NCI-H748 treated with DMSO at 0.1 percent for 48 hours (cell line): ENCODE data around the gene CPA4.
A peak's percentile ranks its signal among the peaks of the same experiment; 100 is the strongest.

Experiments used
- DNase-seq: peaks from one replicate; lab custom pipeline; 2025; lab: John Stamatoyannopoulos, UW

The CPA4 gene

DNA sequence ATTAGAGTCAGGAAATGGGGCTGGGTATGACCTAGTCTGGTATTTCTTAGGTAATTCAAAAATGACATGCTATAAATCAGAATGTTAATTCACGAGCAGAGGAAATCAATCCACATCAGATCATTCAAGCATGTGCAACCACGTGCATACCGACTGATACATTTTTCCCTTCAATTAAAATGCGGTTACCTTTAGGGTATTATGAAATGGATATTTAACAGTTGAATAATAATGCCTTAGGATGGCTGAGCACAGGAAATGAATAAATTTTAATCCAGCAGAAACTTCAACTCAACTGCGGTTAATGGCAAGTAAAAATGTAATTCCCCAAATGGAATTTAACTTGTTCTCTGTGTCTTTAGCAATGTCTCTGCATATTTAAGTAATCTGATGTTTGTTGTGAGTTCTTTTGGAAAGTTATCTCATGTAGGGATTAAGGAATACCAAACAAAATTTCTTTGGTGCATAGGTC, 17.1 kb upstream of the CPA4 start:
- no peak for DNase-seq

DNA sequence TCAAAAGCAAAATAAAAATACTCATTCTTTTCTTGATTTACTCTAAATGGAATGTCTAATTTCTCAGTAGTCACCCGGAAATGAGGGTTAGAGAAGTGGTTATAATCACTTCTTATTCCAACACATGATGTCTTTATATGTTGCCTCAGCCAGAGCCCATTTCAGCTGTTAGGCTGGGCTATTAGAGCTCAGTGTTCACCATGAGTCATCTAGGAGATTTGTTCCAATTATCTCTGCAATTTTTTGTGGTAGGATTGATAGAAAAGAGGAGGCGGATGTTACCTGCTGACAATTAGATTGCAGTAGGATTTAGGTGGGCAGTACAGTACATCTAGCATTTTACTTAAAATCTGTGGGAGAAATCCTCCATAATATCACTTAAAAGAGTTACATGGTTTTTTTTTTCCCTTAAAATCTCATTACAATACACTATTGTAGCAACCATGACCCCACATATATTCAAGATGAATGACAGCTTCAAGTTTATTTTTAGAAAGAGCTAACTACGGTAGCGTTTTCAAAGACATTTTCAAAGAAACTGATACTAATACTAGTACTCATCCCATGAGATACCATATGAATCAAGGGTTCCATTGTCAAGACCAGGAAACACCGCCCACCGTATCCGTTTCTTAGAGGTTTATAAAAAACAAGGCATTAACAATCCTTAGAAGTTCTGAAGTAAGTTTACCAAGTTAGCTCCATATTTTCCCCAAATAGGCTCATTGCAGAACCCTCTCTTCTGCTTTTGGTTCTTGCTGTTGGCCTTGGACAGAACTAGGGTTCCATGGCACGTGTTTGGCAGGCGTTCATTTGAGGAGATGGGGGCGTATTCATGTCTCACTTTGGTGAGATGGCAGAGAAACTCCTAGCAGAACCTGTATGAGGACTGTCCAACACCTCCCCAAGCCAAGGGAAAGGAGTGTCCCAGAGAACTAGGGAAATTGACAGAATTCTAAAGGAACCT, 15.9 kb upstream of the CPA4 start:
- no peak for DNase-seq

DNA sequence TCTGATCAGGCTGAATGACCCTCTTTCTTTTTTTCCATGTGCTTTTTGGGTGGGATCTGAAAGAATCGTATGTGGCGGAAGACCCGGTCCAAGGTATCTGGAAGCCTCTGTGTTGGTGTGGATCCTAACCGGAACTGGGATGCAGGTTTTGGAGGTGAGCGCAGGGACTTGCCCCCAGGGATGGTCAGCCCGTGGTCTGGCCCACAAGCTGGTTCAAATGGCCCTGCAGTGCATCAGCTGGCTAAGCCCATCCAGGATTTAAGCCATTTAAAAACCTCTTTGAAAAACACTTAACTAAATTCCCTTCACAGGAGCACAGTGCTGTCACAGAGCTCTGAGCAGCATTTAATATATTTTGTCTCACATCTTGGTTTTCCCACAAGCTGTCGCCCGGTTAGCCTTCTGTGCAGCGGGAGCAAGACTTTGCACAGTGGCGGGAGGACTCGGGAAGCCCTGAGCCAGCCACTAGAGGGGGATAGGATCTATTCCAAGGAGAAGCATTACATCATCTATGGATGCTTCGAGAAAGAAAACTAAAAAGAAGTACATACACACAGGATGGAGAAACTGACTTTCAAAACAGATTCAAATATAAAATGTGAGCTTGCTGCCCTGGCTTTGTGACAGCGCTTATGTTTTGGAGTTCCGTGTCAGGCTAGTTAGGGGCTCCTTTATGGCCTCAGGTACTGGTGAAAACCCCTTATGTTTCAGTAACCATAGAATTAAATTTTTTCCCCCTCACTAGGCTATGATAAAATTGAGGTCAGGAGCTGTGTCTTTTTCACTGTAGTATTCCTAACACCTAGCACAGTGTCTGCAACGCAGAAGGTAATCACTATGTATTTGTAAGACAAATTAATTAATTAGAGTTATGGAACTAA, 15.0 kb upstream of the CPA4 start:
- DNase-seq: no peak

DNA sequence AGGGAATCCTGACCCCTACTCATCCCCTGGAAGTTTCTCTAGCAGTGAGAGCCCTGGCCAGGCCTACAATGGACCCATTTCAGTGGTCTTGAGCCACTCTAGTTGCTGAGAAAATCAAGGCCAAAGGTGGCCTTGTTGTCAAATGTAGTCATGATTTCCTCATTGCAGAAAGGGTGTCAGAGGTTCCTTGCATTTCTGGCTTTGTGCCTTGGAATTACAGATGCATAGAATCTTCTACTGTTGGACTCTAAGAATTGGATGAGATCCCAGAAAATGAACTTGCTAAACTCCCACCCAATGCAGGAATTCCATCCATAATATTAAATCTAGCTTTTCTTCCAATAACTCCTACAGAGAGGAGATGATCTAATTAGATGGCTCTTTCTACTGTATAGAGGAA, 14.1 kb upstream of the CPA4 start:
- no peak for DNase-seq

DNA sequence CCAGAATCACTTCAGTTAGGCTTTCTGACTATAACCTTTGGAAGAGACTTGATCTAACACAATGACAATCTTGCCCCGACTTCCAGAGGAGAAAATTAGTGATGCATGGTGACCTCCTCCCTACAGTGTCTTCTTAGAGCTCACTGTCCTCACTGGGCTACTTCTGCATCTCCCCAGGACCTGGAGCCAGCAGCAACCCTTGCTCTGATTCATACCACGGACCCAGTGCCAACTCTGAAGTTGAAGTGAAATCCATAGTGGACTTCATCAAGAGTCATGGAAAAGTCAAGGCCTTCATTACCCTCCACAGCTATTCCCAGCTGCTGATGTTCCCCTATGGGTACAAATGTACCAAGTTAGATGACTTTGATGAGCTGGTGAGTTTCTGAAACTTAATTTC, 13.7 kb upstream of the CPA4 start:
- no peak for DNase-seq

DNA sequence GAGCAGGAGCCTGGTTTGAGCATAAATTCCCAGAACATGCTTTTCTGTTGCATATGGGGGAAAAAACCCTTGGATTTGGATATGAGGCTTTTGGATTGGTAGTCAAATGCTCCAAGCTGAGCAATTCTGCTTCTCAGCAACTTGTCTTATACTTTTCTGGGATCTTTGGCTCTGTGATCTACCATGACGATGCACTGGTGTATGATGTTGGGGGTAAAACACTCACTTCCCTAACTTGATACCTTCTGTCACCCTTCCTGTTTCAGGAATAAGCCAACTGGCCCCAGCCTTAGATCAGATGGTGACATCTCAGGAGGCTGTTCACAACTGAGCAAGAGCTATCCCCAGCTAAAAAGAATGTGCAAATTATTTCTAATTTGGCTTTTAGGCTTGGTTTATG, 13.1 kb upstream of the CPA4 start:
- DNase-seq: no peak

DNA sequence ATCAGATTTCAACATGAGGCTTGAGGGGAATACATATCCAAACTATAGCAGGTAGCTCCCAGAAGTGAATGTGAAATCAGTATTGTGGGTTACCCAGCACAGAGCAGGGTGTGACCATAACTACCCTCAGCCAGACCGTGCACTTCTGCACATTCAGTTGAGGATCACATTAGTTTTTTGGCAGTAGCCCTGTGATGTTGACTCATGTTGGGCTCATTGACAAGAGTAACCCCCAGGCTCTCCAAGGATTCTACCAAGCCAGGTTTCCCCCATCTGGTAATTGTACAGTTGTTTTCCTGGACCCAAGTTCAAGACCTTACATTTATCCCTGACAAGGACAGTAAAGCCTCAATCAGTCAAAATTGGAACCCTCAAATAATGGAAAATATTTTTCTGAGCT, 11.7 kb upstream of the CPA4 start:
- DNase-seq: no peak

DNA sequence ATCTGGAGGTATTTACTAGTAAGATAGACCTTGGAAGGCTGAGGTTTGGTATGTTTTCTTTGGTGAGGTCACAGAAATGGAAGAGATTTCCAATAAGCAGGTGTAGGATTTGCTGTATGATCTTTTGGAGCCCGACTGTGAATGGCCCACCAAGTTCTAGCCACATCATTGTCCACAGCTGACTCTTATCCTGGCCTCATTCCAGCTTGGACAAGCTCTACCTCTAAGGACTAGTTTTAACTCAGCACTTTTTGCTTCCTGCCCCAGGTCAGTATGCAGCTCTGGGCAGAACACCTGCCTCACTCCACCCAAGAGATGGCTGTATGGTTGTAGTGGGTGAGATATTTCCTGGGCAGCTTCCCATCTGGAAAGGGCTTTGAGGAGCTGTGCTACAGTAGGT, 6.1 kb upstream of the CPA4 start:
- no peak for DNase-seq

DNA sequence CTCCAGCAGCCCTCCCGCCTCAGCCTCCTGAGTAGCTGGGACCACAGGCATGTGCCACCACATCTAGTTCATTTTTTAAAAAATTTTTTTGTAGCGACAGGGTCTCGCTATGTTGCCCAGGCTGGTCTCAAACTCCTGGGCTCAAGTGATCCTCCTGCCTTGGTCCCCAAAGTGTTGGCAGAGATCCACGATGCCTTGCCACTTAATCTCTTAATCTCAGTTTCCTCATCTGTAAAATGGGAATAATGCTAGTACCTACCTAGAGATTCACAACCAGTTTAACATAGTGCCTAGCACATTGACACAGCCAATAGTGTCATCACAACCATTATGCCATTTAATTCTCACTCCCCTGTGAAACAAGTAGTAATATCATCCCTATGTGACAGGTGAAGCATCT, 4.8 kb upstream of the CPA4 start:
- no peak for DNase-seq

DNA sequence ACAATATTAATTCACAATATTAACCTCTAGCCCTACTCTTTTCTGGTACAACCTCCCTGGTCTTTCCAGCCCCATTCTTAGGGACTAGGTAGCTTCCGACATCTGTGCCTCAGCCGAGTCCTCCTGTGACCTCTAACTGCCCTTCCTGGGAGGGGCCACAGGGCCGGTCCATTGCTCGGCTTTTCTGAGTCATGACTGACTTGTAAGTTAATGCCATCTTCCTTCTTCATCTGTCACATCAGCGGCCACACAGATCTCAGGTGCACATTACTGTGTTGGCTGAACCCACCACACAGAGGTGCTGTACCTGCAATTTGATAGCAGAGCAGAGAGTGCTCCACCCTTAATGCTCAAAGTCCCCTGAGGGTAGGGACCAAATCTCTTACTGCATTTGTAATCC, 4.1 kb upstream of the CPA4 start:
- DNase-seq: no peak

DNA sequence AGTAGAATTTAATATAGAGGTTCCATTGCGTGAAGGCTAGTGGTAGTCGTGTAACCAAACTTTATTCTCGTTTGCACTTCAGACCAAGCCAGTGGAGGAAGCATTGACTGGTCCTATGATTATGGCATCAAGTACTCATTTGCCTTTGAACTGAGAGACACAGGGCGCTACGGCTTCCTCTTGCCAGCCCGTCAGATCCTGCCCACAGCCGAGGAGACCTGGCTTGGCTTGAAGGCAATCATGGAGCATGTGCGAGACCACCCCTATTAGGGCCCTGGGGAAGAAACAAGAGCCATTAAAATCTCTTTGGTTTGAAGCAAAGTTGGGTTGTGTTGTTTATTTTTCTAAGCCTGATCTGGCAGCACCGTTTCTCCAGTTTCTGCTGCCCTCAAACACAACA, 3.5 kb upstream of the CPA4 start:
- DNase-seq: no peak

DNA sequence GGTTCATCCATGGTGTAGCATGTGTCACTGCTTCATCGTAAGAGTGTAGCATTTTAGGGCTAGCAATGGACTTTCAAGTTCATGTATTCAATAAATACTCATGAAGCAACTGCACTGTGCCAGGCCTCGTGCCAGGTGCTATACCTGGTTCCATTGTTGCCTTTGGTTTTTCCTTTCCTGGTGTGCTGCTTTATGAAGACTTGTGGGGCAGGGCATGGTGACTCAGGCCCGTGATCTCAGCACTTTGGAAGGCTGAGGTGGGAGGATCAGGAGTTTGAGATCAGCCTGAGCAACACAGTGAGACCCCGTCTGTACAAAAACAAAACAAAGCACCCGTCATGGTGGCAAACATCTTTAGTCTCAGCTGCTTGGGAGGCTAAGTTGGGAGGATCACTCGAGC, 2.2 kb upstream of the CPA4 start:
- DNase-seq: no peak

DNA sequence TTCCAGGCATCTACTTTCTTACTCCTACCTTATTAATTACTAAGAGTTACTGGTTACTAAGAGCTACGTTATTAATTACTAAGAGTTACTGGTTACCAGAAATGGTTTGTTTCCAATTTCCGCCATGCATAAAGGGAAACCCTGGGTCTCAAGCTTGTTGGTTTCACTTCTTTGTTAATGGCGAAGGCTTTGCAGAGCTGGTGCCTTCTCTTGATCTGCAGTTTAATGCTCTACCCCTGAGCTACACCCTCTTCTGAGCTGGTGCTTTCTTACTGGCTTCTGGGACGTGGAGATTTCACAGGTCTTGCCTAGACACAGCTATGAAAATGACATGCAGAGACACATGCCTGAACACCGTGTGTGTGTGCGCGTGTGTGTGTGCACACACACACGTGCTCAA, 560 bp downstream of the CPA4 start:
- DNase-seq: no peak

DNA sequence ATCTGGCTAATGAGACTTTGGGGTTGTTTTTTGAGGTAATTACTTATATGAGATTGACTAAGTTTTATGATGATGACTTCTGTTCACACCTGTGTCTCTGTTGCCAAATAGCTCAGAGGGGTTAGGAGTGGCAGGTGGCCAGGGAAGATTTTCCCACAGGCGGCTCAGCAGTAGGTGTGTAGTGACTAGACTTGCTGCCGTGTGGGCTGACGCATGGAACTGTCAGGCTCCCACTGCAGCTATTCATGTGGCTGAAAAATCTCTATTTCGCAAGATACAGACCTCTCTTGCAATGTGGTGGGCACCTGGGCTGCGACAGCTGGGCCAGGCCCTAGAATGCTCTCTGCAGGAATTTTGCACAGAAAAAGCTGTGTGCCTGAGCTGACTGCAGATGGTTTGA, 1.4 kb downstream of the CPA4 start:
- DNase-seq: no peak

DNA sequence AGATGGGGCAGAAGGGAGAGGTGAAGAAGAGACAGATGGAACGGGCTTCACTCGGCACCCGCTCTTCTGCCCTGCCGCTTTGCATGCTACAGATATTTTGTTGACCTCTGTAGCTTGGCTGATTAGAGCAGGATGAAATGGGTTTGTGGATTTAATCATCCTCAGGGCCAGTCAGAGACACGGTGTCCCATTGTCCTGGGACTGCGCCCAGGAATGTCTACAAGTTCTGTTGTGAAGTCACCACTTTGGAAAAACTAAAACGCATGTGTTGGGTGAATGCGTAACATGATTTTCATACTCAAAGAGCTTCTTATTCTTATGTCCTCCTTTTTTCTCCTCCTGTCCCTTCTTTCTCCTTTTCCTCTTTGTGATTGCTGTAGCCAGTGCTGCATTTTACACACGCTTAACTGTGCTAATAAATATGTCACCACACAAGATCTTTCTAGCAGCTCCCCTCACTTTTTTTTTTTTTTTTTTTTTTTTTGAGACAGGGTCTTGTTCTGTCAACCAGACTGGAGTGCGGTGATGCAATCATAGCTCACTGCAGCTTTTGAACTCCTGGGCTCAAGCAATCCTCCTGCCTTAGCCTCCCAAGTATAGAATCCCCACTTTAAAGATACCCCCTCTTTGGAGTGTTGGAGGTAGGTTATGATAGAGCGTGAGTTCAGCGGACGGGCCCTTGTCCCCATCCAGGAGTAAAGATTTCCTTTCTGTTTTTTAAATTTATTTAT, 3.4 kb downstream of the CPA4 start:
- DNase-seq: no peak

DNA sequence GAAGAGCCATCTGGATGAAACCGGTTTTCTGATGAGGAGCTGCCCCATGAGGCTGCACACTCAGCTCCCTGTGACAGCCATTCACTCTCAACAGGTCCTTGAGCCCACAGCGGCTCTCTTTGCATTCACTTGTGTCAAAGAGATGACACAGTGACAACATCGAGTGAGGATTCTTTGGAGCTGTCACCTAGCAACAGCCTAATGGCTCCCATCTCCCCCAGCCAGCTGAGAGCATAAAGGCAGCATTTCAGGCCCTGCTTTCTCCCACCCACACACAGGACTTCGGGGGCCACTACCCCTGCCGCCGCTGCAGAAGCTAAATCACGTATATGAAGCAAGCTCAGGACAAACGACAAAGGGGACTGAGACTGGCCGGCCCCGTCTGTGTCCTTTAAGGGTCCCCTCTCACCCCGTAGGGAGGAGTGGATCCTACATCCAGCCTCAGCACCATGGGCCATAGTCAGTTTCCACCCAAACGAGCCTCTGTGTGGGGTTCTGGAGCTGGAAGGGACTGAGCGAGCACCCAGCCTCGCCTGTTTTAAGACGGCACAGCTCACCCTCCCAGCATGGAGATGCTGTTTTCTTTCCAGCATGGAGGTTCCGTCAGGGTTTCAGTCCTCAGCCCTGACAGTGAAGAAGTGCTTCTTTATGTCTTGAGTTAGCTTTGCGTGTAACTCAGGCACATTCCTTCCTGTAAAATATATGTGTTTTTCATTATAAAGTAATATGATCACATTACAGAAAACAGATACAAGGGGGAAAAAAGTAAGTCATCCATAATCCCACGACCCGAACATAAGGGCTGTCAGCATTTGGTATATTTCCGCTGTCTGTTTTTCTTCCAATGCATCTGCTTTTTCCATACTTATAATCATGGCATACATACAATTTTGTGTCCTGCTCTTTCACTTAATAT, 4.9 kb downstream of the CPA4 start:
- DNase-seq: peak; percentile 33

DNA sequence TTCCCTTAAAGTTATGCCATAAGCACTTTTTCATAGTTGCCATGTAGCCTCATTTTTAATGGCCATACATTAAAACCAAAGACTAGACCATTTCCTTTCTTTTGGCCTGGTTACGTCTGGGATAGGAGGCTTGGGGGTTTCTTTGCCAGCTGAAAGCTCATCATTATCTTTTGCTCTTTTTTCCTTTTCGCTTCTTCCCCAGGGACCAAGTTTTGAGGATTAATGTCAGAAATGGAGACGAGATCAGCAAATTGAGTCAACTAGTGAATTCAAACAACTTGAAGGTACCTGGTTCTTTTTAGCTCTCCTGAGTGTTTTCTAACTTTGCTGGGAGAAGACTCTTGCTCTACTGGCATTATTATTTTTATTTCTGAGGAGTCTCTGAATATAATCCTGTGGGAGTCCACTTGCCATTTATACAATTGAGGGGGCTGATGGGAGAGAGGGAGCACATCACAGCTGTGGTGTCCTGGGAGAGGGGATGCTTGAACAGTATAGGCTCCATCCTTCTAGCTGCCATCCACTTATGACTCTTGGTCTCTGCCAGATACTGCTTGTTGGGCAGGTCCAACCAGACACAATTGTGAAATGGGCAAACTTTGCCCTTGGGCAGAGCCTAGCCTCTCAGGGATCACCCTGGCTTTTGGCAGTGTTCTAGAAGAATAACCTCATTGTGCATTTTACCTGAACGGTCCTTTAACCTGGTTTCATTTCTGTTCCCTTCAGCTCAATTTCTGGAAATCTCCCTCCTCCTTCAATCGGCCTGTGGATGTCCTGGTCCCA, 5.8 kb downstream of the CPA4 start:
- no peak for DNase-seq

DNA sequence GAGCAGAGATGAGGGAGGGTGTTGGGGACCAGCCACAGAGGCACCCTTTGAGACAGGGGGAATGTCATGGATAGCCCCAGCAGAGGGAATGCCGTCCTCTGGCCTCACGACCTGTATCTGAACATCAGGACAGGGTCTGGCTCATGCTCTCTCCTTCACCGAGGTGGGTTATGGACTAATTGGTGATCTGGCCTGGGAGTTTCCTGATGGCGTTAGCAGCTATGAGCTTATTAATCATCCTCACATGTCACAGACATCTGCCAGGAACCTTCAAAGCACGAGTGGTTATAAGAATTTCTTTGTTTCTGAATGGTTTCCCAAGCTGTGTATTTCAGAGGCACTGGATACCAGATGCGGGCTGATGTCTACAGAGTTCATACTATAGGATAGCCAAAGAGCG, 6.9 kb downstream of the CPA4 start:
- DNase-seq: no peak

DNA sequence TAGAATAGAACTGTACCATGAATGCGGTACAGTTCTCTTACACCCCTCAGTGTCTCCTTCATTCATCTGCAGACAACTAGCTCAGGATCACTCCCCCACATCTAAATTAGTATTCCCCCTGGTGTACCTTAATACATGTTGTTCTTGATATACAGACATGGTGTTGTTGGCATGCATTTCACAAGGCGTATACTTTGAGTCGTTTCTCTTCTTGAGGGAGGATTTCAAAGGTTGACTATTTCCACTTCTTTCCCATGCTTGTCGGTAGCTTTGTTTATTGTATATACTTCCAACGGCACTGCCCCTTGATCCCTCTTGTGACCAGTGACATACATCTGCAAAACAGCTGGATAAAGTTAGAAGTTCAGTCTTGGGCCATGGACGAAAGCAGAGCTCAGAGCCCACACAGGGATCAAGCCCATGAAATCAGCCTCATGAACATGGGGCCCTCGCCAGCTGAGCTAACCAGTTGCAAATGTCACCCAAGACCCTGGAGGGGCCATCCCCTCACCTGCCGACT, 8.6 kb downstream of the CPA4 start:
- DNase-seq: no peak

DNA sequence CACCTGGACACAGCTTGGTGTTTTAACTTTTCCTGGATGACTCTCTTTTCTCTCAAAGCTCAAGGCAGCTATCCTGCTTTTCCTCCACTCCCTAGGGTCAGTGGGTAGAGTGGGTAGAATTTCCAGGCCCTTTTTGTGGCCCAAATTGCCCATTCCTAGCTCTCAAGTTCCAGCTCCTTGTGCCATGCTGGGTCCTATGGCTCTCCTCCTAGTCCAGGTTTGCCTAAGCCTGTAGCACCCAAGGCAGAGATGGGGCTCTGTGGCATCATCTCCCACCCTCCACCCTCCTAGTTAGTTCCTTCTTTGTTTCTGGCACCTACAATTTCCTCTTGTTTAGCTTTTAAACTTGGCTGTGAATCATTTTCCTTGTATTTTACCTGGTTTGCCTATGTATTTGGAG, 9.7 kb downstream of the CPA4 start:
- DNase-seq: no peak
